HG03025 (cell line): ENCODE data around the gene PRDM16.
"Not testable (repeated sequence)": the region's sequence is repeated elsewhere in the genome, so short reads cannot be mapped to it uniquely, and the experiment has no call there.

ENCODE experiments used
- ATAC-seq: cut with Tn5 transposase; IDR thresholded peaks from one replicate; pipeline ENCODE4 v1.9.1; 2021; ENCODE audit warnings: mild to moderate bottlenecking, moderate library complexity; ENCODE audit not compliant: unreplicated experiment, low FRiP score

The PRDM16 gene

DNA sequence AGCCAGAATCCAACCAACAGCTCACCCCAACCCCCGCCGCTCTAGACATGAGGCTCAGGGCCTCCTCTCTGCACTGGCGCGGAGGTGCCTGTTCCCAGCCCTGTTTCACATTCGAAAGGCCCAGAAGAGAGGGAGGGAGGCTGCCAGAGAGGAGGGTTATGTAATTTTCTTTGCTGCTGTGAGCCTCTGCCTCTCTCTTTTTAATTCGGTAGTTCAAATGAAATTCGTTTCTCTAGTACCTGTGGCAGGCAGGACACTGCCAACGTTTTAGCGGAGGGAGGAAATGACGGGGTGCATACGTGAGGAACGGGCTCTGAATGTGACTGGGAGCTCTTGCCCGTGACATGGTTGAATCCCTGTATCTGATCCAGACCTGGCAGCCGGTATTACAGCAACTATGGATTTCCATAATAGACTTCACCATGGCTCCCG is 9.4 kb downstream of the PRDM16 start:
- no peak for ATAC-seq

DNA sequence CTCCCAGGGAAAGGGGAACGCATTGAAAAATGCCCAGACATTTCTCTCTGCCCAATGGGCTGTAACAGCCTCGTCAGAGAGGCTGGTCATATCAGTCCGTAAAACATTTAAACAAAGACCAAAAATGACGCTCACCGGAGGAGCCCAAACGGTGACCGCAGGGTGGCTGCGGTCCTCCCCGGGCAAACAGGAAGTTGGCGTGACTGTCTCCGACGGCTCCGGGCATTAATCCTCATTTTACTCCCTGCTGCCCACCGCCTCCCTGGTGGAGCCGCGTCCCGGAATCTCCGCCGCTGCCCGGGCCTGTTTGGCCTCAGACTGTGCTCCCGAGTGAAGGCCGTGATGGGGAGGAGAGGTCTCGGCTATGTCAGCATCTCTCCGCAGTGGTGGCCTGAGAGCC is 9.9 kb downstream of the PRDM16 start:
- no peak for ATAC-seq

DNA sequence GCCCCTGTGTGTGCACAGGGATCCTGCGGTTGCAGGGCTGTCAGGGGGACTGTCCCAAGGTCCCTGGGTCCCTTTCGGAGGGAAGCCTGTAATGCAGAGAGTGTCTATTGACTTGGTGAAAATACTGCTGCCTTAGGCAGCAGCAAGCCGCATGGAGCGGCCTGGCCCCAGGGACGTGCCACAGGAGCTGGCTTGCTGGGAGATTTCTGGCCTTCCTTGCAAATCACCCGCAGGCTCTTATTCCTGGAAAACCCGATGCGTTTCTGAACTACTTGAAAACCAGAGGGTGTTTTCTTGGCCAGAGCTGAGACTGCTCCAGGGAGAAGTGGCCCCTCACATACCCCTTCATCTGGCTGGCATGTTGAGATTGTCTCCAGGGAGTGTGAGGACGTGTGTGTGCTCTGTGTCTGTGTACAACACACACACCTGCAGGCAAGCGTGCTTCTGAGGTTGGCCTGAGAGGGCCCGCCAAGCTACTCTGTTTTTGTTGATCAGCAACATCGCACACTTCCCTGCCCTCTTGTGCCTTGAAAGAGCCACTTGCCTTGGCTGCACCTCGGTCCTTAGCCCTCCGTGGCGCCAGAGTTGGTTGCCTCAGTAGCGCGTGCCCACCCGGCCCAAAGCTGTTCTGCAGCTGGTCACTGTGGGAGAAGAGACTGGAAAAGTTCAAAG is 10.5 kb downstream of the PRDM16 start:
- no peak for ATAC-seq

DNA sequence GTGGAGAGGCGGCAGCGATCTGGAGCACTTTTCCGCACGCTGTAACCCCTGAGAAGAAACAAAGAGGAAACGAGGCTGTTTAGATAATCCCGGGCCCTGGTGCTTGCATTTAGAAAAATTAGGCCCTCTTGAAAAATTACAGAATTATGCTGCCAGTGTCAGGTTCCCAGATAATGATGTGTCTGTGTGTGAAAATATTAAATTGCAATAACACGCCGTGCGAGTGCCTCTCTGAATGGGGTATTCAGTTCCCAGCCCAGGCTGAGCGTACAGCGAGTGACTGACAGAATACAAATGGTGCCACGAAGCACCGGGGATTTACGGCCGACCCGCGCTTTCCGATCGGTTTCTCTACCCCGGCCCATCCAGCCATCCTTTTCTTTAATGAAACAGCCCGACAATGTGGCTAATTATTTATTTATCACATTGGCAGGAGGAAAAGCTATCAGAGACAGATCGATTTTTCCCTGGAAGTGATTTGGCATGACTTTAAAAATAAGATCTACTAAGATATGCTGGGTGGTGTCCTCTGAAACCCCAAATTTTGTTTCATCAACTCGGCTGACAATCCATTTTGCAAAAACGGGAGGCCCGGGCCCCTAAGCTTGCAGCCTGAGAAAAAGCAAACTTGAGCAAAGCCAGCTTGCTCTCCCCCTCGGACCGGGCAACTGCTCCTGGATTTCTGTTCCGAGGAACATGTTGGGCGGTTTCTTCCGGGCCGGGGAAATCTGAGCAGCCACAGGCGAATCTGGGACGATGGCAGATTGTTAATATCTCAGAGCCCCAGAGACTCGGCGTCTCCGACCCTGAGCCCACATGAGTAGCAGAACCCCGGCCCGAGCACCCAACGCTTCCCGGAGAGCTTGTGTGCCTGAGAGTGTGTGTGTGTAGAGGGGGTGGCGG is 11.3 kb downstream of the PRDM16 start:
- no peak for ATAC-seq

DNA sequence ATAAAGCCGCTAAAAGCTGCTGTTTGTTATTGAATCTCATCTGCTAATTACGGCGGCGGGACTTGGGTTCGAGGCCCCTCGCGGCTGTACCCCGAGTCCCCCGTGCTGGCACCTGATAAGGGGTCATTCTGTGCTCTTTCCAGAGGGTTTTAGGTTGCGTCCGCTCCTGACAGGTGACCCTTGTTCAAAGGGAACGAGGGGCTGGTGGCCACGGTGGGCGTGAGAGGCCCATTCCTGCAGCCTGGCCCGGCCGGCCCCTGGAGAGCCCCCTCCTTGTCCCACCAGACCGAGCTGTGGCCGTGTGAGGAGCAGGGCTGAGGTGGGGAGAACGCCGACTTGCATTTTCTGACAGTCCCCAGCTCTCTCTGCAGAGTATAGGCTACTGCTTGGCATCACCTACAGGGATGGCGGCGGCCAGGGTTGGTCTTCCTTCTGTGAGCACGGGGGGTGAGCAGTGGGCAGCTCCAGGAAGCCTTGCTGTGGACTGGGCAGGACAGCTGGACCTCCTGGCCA is 12.2 kb downstream of the PRDM16 start:
- ATAC-seq: no peak

DNA sequence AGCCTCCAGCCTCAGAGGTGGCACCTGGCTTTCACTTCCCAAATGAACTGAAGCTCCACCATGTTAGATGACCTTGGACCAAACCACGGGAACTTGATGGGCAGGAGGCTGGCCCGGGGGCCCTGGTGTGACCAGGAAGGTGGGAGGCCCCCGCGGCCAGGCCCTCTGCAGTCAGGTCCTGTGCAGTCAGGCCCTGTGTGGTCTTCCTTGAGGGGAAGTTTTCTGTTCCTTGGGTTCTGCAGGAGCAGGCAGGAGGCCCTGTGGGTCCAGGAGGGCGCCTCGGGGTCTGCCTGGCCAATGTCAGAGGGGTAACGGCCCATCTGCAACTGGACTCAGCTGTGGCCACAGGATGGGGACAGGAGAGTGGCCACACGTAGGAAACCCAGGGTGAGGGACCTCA is 13.0 kb downstream of the PRDM16 start:
- ATAC-seq: no peak

DNA sequence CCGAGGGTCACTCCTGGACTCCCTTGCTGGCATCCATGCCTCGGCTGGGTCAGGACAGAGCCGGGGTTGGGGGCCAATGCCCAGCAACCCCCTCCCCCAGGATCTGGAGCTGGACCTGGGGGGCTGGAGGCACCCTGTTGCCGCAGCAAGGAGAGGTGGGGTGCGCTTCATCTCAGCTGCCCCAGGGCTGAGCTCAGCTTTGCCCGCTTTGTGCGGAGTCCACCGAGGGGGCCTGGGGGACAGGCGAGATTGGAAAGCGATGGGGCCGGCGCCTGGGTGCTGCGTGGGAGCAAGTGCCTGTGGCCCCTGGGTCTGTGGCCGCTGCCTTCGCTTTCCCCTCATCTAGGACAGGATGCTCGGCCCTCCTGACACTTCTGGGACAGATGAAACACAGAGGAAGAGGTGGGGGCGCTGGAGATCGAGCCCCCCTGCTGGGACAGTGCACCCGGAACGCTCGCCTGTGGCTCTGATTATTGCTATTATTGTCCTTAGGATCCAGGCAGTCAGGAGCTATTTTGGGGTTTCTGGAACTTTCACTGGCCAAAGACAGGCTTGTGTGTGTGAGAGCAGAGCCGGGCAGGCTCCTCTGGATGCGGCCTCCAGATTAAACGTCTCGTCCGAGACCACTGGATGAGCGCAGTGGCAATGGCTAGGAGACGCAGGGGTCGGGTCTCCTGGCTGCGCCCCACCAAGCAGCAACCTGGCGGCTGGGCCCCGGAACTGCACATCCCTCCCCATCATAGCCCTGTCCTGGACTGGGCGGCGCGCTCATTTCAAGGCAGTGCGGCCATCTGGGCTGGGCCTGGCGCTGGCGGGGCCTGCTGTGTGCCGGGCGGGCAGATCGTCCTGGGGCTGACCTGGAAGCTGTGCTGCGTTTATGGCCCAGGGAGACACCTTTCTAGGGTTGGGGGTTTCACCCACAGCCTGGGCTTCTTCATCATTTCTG is 13.8 kb downstream of the PRDM16 start:
- ATAC-seq: no peak

DNA sequence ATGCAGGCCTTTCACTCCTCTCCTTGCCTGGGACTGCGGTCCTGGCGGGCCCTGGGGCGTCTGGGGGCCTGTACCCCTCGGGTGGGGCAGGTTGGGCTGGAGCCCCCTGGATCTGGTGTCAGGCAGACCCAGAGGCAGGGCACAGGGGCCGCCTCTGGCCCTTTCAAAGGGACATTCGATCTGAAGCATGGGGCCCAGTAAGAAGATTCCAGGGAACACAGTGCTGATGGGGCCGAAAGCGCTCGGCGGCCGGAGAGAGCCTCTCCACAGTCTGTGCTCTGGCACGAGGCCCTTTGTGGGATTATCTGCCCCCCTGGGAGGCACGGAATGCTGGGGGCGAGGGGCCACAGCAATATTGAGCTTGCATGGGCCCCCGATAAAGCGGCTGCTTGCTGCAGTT is 15.2 kb downstream of the PRDM16 start:
- no peak for ATAC-seq

DNA sequence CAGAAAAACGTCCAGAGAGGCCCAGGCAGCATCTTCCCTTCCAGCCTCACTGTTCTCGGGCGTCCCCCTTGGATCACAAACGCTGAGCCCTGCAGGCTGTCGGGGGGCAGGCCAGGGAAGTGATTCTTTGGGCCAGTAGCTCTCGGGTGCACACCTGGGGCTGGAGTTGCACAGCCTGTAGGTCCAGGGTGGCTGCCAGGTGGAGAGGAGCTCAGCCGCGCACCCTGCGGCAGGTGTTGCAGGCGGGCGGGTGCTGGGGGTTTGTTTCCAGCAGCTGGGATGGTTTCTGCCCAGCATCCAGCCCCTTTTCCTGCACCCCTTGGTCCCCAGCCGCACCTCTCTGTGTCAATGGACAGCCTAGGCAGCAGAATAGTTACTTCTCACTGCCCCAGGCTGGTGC is 15.7 kb downstream of the PRDM16 start:
- no peak for ATAC-seq

DNA sequence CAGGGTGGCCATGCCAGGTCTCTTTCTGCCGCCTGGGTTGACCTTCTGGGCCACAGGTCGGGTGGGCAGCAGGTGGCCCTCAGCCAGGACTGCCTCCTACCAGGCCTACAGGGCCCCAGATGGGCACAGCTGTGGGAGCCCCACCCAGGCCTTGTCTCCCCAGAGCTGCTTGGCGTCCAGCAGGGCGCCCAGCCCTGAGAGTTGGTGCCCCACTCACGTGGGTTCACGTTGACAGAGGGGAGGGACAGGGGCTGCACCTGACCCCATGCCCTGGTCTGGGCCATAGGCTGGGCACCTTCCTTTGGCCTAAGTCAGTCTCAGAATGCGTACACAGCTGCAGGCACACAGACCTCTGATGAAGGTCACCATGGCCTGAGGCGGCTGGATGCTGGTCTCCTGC is 16.7 kb downstream of the PRDM16 start:
- ATAC-seq: no peak

DNA sequence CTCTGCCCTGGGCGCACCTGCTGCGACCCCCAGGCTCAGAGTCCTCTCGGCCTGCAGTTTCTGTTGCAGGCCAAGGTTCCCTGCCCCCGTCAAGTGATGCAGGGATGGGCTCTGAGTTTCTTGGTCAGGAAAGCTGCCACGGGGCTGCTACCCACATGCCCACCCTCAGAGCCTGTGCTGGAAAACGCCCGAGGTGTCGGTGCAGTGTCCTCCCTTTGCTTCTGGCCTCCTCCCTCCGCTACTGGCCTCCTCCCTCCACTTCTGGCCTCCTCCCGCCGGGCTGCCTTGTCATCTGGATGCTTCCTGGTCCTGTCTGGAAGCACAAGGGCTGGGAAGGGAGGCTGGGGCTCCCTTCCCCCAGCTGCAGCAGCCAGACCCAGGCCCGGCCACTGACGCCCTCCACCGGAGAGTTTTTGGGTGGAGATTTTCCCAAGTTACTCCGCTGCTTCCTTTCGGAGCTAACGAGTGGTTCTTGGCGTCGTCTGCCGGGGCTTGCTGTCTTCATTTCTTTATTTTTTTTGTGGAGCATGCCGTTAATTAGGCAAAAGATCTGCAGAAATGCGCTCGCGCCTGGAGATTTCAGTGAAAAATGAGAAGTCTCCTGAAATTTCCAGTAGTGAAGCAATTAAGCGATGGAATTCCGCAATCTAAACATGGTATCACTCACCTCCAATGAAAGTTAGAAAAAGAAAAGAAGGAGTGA is 17.4 kb downstream of the PRDM16 start:
- ATAC-seq: no peak

DNA sequence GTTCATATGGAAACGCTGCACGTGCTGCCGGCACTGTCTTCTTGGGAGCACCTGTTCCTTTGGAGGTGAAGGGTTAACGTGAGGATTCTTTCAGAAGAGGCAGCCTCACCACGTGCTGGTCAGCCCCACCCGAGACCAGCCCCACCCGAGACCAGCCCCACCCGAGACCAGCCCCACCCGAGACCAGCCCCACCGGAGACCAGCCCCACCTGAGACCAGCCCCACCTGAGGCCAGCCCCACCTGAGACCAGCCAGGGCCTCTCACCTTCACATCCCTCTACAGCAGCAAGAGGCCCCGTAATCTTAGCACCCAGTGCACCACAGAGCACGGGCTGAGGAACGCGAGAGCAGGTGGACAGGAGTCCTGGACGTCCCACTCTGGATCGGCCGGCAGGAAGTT is 18.0 kb downstream of the PRDM16 start:
- ATAC-seq: no peak

DNA sequence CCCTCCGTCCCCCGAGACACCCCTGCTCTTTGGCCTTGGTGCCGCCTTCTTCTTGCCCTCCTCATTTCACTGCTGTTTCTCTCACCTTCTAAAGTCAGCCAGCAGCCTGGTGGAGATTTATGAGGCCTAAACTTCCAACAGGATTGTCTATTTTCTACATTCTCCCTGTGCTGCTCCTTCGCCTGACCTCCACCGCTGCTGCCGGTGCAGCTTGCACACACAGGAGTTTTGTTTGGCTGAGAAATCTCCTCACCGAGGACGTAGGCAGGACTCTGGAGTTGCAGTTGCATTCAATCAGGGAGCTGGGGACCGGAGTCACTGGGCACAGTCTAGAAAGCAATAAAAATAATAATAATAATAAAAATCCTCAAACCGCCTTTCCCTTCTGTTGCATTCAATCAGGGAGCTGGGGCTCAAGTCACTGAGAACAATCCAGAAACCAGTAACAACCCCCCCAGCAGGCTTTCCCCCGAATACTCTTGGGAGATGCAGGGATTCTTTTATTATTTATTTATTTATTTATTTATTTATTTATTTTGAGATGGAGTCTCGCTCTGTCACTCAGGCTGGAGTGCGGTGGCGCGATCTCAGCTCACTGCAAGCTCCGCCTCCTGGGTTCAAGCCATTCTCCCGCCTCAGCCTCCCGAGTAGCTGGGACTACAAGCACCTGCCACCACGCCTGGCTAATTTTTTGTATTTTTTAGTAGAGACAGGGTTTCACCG is 19.1 kb downstream of the PRDM16 start:
- ATAC-seq: not testable (repeated sequence)

DNA sequence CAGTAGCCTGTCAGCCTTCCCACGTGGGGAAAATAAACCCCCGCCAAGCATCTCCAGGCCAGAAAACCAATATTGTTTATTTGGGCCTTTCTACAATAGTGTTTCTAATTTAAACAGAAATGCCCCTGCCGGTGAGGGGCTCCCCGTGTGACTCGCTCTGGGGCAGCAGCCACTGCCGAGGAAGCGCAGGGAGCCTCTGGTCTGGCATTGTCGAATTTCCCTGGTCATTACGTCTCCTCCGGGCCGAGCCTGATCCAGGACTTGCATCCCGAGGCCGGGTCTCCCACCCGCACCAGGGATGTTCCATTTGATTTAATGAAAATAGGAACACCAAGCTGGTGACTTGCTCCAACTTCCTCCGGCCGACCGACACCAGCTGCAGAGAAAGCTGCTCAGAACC is 20.5 kb downstream of the PRDM16 start:
- no peak for ATAC-seq

DNA sequence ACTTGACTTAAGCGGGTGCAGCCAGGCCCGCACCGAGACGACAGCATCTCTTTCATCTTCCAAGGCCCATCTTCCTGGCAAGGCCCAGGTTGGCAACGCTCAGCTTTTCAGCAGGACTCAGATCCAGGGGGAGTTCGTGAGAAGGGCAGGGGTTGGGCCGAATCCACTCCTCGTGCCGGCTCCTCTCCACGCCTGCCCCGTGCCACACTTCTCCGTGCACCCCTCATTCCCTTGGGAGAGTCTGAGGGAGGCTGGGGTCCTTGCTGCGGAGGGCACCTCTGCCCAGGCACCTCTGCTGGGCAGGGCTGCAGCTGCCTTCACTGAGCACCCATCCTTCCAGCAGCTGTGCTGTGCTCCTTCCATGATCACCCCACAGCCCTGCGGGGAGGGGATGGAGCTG is 22.3 kb downstream of the PRDM16 start:
- no peak for ATAC-seq

DNA sequence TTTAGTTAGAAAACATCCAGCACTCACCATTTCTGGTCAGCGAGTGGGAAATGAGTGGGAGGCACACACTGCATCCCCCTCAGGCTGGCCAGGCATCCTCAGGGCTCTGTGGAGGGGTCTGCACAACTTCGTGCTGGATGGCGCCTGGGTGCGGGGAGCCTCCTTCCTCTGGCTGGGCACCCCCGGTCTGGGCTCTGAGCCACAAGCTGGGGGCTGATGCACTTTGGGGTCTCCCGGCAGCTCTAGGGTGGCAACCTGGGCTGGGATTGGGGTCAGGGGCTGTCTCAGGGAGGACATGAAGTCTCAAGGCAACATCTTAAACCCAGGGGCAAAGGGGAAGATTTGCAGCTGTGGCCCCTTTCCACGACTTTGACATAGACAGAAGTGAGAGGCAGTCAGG is 23.5 kb downstream of the PRDM16 start:
- ATAC-seq: no peak

DNA sequence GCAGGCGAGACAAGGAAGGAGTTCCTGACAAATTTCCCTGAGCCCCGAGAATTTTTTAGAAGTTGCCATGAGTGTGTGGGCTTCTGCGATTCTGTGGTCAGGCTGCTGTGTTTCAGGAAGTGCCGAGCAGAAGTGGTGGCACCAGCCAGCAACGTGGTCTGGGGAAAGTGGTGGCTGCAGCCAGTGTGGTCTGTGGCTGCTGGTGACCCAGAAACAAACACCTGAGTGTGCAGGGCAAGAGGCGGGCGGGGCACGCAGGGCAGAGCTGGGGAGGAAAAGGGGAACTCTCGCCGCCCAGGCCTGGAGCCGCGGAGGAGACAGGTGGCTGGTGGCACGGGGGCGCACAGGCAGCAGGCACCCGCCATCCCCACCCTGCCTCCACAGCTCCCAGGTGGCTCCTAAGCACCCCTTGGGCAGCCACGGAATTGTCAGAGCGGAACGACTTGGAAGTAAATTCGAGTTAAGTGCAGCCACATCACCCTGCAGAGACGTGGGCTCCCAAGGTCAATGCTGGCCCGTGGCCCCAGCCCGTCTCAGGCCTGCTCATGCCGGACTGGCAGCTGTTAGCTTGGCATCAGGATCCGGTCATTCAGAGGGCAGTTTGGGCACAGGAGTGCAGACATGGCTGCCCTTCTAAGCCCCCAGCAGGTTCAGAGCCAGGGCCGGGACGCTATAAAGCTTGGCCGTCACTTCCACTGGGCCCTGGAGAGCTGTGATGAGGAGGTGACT is 25.1 kb downstream of the PRDM16 start:
- no peak for ATAC-seq

DNA sequence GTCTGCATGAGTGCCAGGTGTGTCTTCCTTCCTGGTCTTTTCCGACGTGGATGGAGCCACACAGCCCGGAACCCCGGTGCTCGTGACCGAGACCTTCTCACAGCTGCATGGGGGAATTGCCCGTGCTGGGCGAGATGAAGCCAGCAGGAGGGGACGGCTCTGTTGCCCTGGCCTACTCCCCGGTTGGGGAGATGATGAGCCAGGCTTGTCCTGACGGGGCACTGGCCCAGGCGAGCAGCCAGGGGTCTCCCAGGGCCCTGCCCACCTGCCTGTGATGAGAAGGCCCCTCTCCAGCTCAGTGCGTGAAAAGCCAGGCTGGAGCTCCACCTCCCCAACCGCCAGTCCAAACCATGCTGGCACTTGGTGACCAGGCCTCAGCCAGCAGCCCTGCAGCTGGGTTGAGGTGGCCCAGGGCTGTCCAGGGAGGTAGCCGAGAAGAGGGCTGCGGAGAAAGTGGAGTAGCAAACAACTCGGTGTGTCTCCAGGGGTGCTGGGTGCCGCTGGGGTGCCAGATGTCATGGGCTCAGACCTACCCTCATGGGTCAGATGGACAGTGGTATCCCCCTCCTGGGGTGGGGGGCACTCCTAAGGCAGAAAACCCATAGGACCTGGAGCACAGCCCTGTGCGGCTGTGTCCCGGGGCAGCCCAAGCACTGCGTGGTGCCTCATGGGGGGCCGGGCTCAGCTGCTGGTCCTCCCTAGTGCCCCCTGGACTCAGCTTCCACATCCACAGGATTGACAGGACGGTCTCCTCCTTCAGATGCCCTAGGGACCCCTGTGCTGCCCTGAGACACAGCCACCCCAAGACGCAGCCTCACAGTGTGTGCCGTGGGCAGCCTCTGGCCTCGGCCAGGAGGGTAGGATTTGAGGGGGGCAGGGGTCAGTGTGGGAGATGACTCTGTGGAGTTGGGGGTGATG is 26.1 kb downstream of the PRDM16 start:
- ATAC-seq: no peak
